HEK293 (cell line): ENCODE measurements around the gene ANO7.

Source experiments
- CTCF ChIA-PET: fragments of 350-600 bp; formaldehyde crosslinking; extraction: SDS; loops from one replicate; lab custom pipeline; 2021; ENCODE audit warnings: antibody characterized with exemption; lab: Yijun Ruan, JAX
- POLR2A ChIA-PET: fragments of 300-600 bp; formaldehyde crosslinking; extraction: SDS; loops from one replicate; lab custom pipeline; 2020; ENCODE audit warnings: antibody characterized with exemption, inconsistent platforms; lab: Yijun Ruan, JAX
- H3K27ac ChIP-seq: fragments of 200-500 bp; sonication (Bioruptor generic); 2 replicates; pipeline ENCODE4 v1.5.1; 2014; ENCODE audit warnings: low read depth, low read length, control low read depth, inconsistent platforms; ENCODE audit errors: extremely low read depth
- H3K36me3 ChIP-seq, 2 experiments: fragments of 200-500 bp in 1 of 2; sonication (Bioruptor generic) in 1 of 2; 1 replicate in 1 of 2; 2 replicates in 1 of 2; pipeline ENCODE4 v1.5.1; 2014 to 2017; ENCODE audit warnings: inconsistent platforms in 2 of 2, low read length in 2 of 2; ENCODE audit not compliant: control insufficient read depth in 2 of 2, insufficient read depth in 1 of 2
- H3K4me1 ChIP-seq: fragments of 200-500 bp; sonication (Bioruptor generic); 2 replicates; pipeline ENCODE4 v1.5.1; 2014; ENCODE audit warnings: mild to moderate bottlenecking, low read length, inconsistent platforms; ENCODE audit not compliant: control insufficient read depth, insufficient read depth
- H3K4me3 ChIP-seq: 2 replicates; pipeline ENCODE4 v1.5.1; 2011; ENCODE audit warnings: low read depth, mild to moderate bottlenecking, control low read depth, low read length, moderate library complexity
- H3K9me3 ChIP-seq: fragments of 200-500 bp; sonication (Bioruptor generic); 2 replicates; pipeline ENCODE4 v1.5.1; 2014; ENCODE audit warnings: low read depth, low read length, inconsistent platforms; ENCODE audit not compliant: control insufficient read depth, insufficient read depth
- FEZF1 ChIP-seq: fragments of 450-650 bp; formaldehyde crosslinking; IDR thresholded peaks from 2 replicates; pipeline ENCODE4 v1.5.1; 2016; ENCODE audit warnings: missing biosample characterization, missing genetic modification characterization
- GLIS1 ChIP-seq: fragments of 450-650 bp; formaldehyde crosslinking; IDR thresholded peaks from 2 replicates; pipeline ENCODE4 v1.5.1; 2016; ENCODE audit warnings: missing biosample characterization, missing genetic modification characterization
- GLIS2 ChIP-seq: fragments of 450-650 bp; formaldehyde crosslinking; IDR thresholded peaks from 2 replicates; pipeline ENCODE4 v1.5.1; 2016; ENCODE audit warnings: missing biosample characterization, missing genetic modification characterization
- KLF16 ChIP-seq: fragments of 450-650 bp; formaldehyde crosslinking; IDR thresholded peaks from 2 replicates; pipeline ENCODE4 v1.5.1; 2017; ENCODE audit warnings: missing biosample characterization, missing genetic modification characterization
- SALL2 ChIP-seq: fragments of 450-650 bp; formaldehyde crosslinking; IDR thresholded peaks from 2 replicates; pipeline ENCODE4 v1.5.0; 2017; ENCODE audit warnings: missing biosample characterization, mild to moderate bottlenecking, missing genetic modification characterization, borderline replicate concordance
- SCRT2 ChIP-seq: fragments of 450-650 bp; formaldehyde crosslinking; IDR thresholded peaks from 2 replicates; pipeline ENCODE4 v1.5.1; 2016; ENCODE audit warnings: missing biosample characterization, missing genetic modification characterization
- SP2 ChIP-seq: fragments of 450-650 bp; formaldehyde crosslinking; IDR thresholded peaks from 2 replicates; pipeline ENCODE4 v1.5.1; 2016; ENCODE audit warnings: missing biosample characterization, missing genetic modification characterization
- SP3 ChIP-seq: fragments of 450-650 bp; formaldehyde crosslinking; IDR thresholded peaks from 2 replicates; pipeline ENCODE4 v1.5.1; 2016; ENCODE audit warnings: missing biosample characterization, missing genetic modification characterization
- TCF7L2 ChIP-seq: IDR thresholded peaks from 2 replicates; pipeline ENCODE4 v1.6.1; 2011; ENCODE audit warnings: low read depth, mild to moderate bottlenecking, inconsistent platforms, low read length, moderate library complexity, borderline replicate concordance
- ZBTB17 ChIP-seq: fragments of 450-650 bp; formaldehyde crosslinking; IDR thresholded peaks from 2 replicates; pipeline ENCODE4 v1.5.1; 2016; ENCODE audit warnings: missing biosample characterization, missing genetic modification characterization
- ZBTB20 ChIP-seq: fragments of 450-650 bp; formaldehyde crosslinking; IDR thresholded peaks from 2 replicates; pipeline ENCODE4 v1.5.1; 2016; ENCODE audit warnings: missing biosample characterization, missing genetic modification characterization
- ZBTB26 ChIP-seq: fragments of 450-650 bp; formaldehyde crosslinking; optimal IDR thresholded peaks from 2 replicates; pipeline ENCODE3; 2016; ENCODE audit warnings: missing biosample characterization, mild to moderate bottlenecking, missing genetic modification characterization
- ZBTB48 ChIP-seq: fragments of 450-650 bp; formaldehyde crosslinking; IDR thresholded peaks from 2 replicates; pipeline ENCODE4 v1.5.1; 2016; ENCODE audit warnings: missing biosample characterization, missing genetic modification characterization
- ZBTB8A ChIP-seq: fragments of 450-650 bp; formaldehyde crosslinking; IDR thresholded peaks from 2 replicates; pipeline ENCODE4 v1.5.1; 2016; ENCODE audit warnings: missing biosample characterization, missing genetic modification characterization
- ZFHX2 ChIP-seq: fragments of 450-650 bp; formaldehyde crosslinking; conservative IDR thresholded peaks from 2 replicates; pipeline ENCODE4 v1.5.1; 2016; ENCODE audit warnings: missing biosample characterization, missing genetic modification characterization
- ZNF311 ChIP-seq: fragments of 450-650 bp; formaldehyde crosslinking; IDR thresholded peaks from 2 replicates; pipeline ENCODE4 v1.5.1; 2017; ENCODE audit warnings: missing biosample characterization, missing genetic modification characterization, borderline replicate concordance
- ZNF335 ChIP-seq: fragments of 450-650 bp; formaldehyde crosslinking; conservative IDR thresholded peaks from 2 replicates; pipeline ENCODE4 v1.5.1; 2016; ENCODE audit warnings: missing biosample characterization, missing genetic modification characterization
- ZNF341 ChIP-seq: fragments of 450-650 bp; formaldehyde crosslinking; IDR thresholded peaks from 2 replicates; pipeline ENCODE4; 2016; ENCODE audit warnings: low read depth, missing biosample characterization, missing genetic modification characterization
- ZNF391 ChIP-seq: fragments of 450-650 bp; formaldehyde crosslinking; IDR thresholded peaks from 2 replicates; pipeline ENCODE4 v1.5.1; 2016; ENCODE audit warnings: low read depth, missing biosample characterization, missing genetic modification characterization, borderline replicate concordance
- ZNF416 ChIP-seq: fragments of 450-650 bp; formaldehyde crosslinking; IDR thresholded peaks from 2 replicates; pipeline ENCODE4 v1.5.1; 2016; ENCODE audit warnings: missing biosample characterization, missing genetic modification characterization
- ZNF600 ChIP-seq: fragments of 450-650 bp; formaldehyde crosslinking; IDR thresholded peaks from 2 replicates; pipeline ENCODE4 v1.5.1; 2016; ENCODE audit warnings: missing biosample characterization, missing genetic modification characterization
- ZNF658 ChIP-seq: fragments of 450-650 bp; formaldehyde crosslinking; IDR thresholded peaks from 2 replicates; pipeline ENCODE4; 2016; ENCODE audit warnings: missing biosample characterization, missing genetic modification characterization
- TF ChIP-seq, protein P1 (sequence below): fragments of 450-650 bp; formaldehyde crosslinking; IDR thresholded peaks from 2 replicates; pipeline ENCODE4 v1.5.1; 2016; ENCODE audit warnings: missing biosample characterization, missing genetic modification characterization
- TF ChIP-seq, protein P2 (sequence below): fragments of 450-650 bp; formaldehyde crosslinking; IDR thresholded peaks from 2 replicates; pipeline ENCODE4 v1.5.1; 2016; ENCODE audit warnings: missing biosample characterization, missing genetic modification characterization
- TF ChIP-seq, protein P3 (sequence below): fragments of 450-650 bp; formaldehyde crosslinking; conservative IDR thresholded peaks from 2 replicates; pipeline ENCODE4 v1.5.1; 2016; ENCODE audit warnings: low read depth, missing biosample characterization, missing genetic modification characterization
- TF ChIP-seq, protein P4 (sequence below): fragments of 450-650 bp; formaldehyde crosslinking; IDR thresholded peaks from 2 replicates; pipeline ENCODE4; 2016; ENCODE audit warnings: missing biosample characterization, missing genetic modification characterization

ANO7 gene

DNA sequence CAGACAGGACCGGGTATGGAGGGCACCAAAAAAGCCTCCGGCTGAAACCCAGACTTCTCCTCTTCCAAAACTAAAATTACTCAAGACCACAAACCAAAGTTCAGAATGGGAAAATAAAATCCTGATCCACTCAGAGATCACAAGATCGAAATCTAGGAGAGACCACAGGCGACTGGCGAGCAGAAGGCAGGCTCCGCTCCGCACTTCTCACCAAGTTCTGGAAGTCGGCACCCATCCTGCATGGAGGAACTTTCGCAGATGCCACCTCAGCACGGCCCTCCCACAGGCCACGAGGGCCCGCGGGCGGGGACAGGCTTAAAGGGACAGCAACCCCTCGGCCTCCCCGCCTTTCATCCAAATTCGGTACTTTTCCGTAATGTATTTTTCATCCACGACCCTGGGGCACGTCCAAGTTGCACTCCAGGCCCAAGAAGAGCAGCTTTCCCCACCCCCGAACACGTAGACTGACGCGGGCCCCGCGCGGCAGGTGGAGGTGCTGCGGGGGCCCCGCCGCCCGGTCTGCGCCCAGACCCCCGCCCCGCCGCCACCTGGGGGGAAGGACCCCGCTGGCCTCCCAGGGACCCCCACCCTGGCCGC, 83.3 kb downstream of the ANO7 start:
- ChIA-PET POLR2A (interaction anchor here (1.0 kb wide), 2 partner anchors 12 to 43 kb away, joined by 3 read pairs; no protein-coding TSS in a partner anchor), CTCF (interaction anchor here (0.7 kb wide), 2 partner anchors 44 to 430 kb away, joined by 3 to 5 read pairs; partner anchors contain the start of genes HDLBP and SEPTIN2)
- Histone ChIP-seq H3K4me1 (peaks cover 6% of the 10 kb centered on the region), H3K4me3 (peak overlapping the region; percentile 80), H3K9me3 (no peaks in the 10 kb centered on the region), H3K27ac (peak overlapping the region; percentile 83; the same call in 1 of the 2 replicates), H3K36me3 (peaks cover 5 to 34% of the 10 kb centered on the region in 2 experiments; a peak in 1 of 3 replicates)
- TF ChIP-seq, protein P1, sequence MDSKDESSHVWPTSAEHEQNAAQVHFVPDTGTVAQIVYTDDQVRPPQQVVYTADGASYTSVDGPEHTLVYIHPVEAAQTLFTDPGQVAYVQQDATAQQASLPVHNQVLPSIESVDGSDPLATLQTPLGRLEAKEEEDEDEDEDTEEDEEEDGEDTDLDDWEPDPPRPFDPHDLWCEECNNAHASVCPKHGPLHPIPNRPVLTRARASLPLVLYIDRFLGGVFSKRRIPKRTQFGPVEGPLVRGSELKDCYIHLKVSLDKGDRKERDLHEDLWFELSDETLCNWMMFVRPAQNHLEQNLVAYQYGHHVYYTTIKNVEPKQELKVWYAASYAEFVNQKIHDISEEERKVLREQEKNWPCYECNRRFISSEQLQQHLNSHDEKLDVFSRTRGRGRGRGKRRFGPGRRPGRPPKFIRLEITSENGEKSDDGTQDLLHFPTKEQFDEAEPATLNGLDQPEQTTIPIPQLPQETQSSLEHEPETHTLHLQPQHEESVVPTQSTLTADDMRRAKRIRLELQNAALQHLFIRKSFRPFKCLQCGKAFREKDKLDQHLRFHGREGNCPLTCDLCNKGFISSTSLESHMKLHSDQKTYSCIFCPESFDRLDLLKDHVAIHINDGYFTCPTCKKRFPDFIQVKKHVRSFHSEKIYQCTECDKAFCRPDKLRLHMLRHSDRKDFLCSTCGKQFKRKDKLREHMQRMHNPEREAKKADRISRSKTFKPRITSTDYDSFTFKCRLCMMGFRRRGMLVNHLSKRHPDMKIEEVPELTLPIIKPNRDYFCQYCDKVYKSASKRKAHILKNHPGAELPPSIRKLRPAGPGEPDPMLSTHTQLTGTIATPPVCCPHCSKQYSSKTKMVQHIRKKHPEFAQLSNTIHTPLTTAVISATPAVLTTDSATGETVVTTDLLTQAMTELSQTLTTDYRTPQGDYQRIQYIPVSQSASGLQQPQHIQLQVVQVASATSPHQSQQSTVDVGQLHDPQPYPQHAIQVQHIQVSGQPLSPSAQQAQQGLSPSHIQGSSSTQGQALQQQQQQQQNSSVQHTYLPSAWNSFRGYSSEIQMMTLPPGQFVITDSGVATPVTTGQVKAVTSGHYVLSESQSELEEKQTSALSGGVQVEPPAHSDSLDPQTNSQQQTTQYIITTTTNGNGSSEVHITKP (tag by site-specific recombination) = peak; percentile 42; the same call in 1 of the 2 replicates
- no peak; the same call in 1 of the 2 replicates for TF ChIP-seq KLF16 (tag by site-specific recombination)
- TF ChIP-seq FEZF1 (tag by site-specific recombination) = no peak
- 0 out of 2 replicates have a peak, but pooled peaks have one; percentile 32 for TF ChIP-seq TCF7L2
- no peak for TF ChIP-seq ZNF416 (tag by site-specific recombination)
- TF ChIP-seq ZBTB8A (tag by site-specific recombination) = peak; percentile 70; the same call in 1 of the 2 replicates
- TF ChIP-seq ZFHX2 = peak; percentile 4; the same call in 1 of the 2 replicates
- TF ChIP-seq, protein P2, sequence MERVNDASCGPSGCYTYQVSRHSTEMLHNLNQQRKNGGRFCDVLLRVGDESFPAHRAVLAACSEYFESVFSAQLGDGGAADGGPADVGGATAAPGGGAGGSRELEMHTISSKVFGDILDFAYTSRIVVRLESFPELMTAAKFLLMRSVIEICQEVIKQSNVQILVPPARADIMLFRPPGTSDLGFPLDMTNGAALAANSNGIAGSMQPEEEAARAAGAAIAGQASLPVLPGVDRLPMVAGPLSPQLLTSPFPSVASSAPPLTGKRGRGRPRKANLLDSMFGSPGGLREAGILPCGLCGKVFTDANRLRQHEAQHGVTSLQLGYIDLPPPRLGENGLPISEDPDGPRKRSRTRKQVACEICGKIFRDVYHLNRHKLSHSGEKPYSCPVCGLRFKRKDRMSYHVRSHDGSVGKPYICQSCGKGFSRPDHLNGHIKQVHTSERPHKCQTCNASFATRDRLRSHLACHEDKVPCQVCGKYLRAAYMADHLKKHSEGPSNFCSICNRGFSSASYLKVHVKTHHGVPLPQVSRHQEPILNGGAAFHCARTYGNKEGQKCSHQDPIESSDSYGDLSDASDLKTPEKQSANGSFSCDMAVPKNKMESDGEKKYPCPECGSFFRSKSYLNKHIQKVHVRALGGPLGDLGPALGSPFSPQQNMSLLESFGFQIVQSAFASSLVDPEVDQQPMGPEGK (tag by site-specific recombination) = peak; percentile 41; the same call in 1 of the 2 replicates
- TF ChIP-seq ZBTB48 (tag by site-specific recombination) = peak; percentile 74
- TF ChIP-seq SCRT2 (tag by site-specific recombination) = 0 out of 2 replicates have a peak, but pooled peaks have one; percentile 4
- TF ChIP-seq ZBTB17 (tag by site-specific recombination) = peak; percentile 50
- 0 out of 2 replicates have a peak, but pooled peaks have one; percentile 24 for TF ChIP-seq ZNF341 (tag by site-specific recombination)
- TF ChIP-seq ZBTB26 = peak; percentile 34
- TF ChIP-seq, protein P3, sequence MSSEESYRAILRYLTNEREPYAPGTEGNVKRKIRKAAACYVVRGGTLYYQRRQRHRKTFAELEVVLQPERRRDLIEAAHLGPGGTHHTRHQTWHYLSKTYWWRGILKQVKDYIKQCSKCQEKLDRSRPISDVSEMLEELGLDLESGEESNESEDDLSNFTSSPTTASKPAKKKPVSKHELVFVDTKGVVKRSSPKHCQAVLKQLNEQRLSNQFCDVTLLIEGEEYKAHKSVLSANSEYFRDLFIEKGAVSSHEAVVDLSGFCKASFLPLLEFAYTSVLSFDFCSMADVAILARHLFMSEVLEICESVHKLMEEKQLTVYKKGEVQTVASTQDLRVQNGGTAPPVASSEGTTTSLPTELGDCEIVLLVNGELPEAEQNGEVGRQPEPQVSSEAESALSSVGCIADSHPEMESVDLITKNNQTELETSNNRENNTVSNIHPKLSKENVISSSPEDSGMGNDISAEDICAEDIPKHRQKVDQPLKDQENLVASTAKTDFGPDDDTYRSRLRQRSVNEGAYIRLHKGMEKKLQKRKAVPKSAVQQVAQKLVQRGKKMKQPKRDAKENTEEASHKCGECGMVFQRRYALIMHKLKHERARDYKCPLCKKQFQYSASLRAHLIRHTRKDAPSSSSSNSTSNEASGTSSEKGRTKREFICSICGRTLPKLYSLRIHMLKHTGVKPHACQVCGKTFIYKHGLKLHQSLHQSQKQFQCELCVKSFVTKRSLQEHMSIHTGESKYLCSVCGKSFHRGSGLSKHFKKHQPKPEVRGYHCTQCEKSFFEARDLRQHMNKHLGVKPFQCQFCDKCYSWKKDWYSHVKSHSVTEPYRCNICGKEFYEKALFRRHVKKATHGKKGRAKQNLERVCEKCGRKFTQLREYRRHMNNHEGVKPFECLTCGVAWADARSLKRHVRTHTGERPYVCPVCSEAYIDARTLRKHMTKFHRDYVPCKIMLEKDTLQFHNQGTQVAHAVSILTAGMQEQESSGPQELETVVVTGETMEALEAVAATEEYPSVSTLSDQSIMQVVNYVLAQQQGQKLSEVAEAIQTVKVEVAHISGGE (tag by site-specific recombination) = peak; percentile 58; the same call in 1 of the 2 replicates
- no peak for TF ChIP-seq SALL2 (tag by site-specific recombination)
- TF ChIP-seq, protein P4, sequence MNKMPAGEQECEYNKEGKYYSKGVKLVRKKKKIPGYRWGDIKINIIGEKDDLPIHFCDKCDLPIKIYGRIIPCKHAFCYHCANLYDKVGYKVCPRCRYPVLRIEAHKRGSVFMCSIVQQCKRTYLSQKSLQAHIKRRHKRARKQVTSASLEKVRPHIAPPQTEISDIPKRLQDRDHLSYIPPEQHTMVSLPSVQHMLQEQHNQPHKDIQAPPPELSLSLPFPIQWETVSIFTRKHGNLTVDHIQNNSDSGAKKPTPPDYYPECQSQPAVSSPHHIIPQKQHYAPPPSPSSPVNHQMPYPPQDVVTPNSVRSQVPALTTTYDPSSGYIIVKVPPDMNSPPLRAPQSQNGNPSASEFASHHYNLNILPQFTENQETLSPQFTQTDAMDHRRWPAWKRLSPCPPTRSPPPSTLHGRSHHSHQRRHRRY (tag by site-specific recombination) = no peak
- no peak for TF ChIP-seq ZNF391
- peak; percentile 55 for TF ChIP-seq SP2 (tag by site-specific recombination)
- peak; percentile 35; the same call in 1 of the 2 replicates for TF ChIP-seq SP3 (tag by site-specific recombination)
- no peak for TF ChIP-seq ZNF658
- peak; percentile 78 for TF ChIP-seq ZNF335
- TF ChIP-seq ZBTB20 (tag by site-specific recombination) = peak; percentile 89
- peak; percentile 92 for TF ChIP-seq ZNF600 (tag by site-specific recombination)
- TF ChIP-seq GLIS2 (tag by site-specific recombination) = 0 out of 2 replicates have a peak, but pooled peaks have one; percentile 21
- no peak for TF ChIP-seq ZNF311 (tag by site-specific recombination)
- TF ChIP-seq GLIS1 (tag by site-specific recombination) = peak; percentile 24; the same call in 1 of the 2 replicates
